GM12878 (cell line): Measurements from ENCODE around the gene SGMS1. TPM values are rescaled to one million over a fixed set of nuclear protein-coding genes. Genes with fewer than 3 reads are reported as not detected.

Experiments used
- ASH2L ChIP-seq: fragments of 300-600, 200-600 bp; sonication (generic); IDR thresholded peaks from 2 replicates; pipeline ENCODE4 v1.6.1; 2017; ENCODE audit warnings: low read depth, mild to moderate bottlenecking, borderline replicate concordance
- CBX5 ChIP-seq: sonication (generic); IDR thresholded peaks from 2 replicates; pipeline ENCODE4 v1.6.1; 2016; ENCODE audit warnings: low read depth, moderate library complexity, mild to moderate bottlenecking, inconsistent platforms
- CEBPZ ChIP-seq: fragments of 150-350 bp; IDR thresholded peaks from 2 replicates; pipeline ENCODE4 v1.6.1; 2016; ENCODE audit warnings: low read depth, low read length
- CTCF ChIP-seq, 3 experiments: IDR thresholded peaks in 2 of 3; conservative IDR thresholded peaks in 1 of 3; 2 replicates each; pipeline ENCODE4 v1.5.1; 2011; ENCODE audit warnings: low read depth in 3 of 3, low read length in 3 of 3, mild to moderate bottlenecking in 3 of 3, control low read depth in 2 of 3, moderate library complexity in 2 of 3, inconsistent platforms in 1 of 3, mixed read lengths in 1 of 3; ENCODE audit not compliant: control insufficient read depth in 2 of 3, insufficient read depth in 1 of 3; ENCODE audit errors: extremely low read depth in 1 of 3
- HCFC1 ChIP-seq: fragments of 150-350 bp; IDR thresholded peaks from 2 replicates; pipeline ENCODE4 v1.6.1; 2014; ENCODE audit warnings: low read length
- NR2C1 ChIP-seq: fragments of 450-650 bp; IDR thresholded peaks from 2 replicates; pipeline ENCODE4 v1.6.1; 2017; ENCODE audit warnings: antibody characterized with exemption, mild to moderate bottlenecking, moderate library complexity
- NR2F1 ChIP-seq: fragments of 450-650 bp; conservative IDR thresholded peaks from 2 replicates; pipeline ENCODE4 v1.6.1; 2017; ENCODE audit warnings: mild to moderate bottlenecking
- POLR2AphosphoS2 ChIP-seq: IDR thresholded peaks from 2 replicates; pipeline ENCODE4 v1.6.1; 2011; ENCODE audit warnings: low read depth, mild to moderate bottlenecking, low read length, improper control_type of control experiment, moderate library complexity
- RAD51 ChIP-seq: fragments of 450-650 bp; IDR thresholded peaks from 2 replicates; pipeline ENCODE4 v1.6.1; 2016; ENCODE audit warnings: moderate library complexity, mild to moderate bottlenecking, inconsistent platforms
- RFX5 ChIP-seq: IDR thresholded peaks from 2 replicates; pipeline ENCODE4 v1.6.1; 2011; ENCODE audit warnings: low read depth, low read length, improper control_type of control experiment
- SP1 ChIP-seq: IDR thresholded peaks from one replicate; pipeline ENCODE4 v1.6.1; 2011; ENCODE audit warnings: low read depth, low read length
- TCF12 ChIP-seq: IDR thresholded peaks from 2 replicates; pipeline ENCODE4 v1.6.1; 2011; ENCODE audit warnings: low read depth, mild to moderate bottlenecking, low read length
- TCF3 ChIP-seq: IDR thresholded peaks from 2 replicates; pipeline ENCODE4 v1.6.1; 2012; ENCODE audit warnings: low read depth, mild to moderate bottlenecking, low read length, borderline replicate concordance; ENCODE audit not compliant: insufficient read depth
- polyA plus RNA-seq, 11 experiments: library from polyadenylated mRNA; depleted of rRNA in 4 of 11; unstranded in 6 of 11; stranded (reverse) in 5 of 11; fragments of >200 nt; fragmentation: Nextera tagmentation in 4 of 11; fragmentation: Illumina TruSeq in 1 of 11; extraction: Ambion mirVana in 4 of 11; extraction: Trizol in 1 of 11; gene quantifications; 1 replicate in 1 of 11; 2 replicates in 10 of 11; pipeline versions ENCODE4 v1.2.1 to v1.2.3, GENCODE V29; 2011 to 2016; ENCODE audit warnings: inconsistent platforms in 2 of 11, missing spikeins in 2 of 11, low read depth in 1 of 11
- total RNA-seq, 4 experiments: library from RNA; depleted of rRNA in 3 of 4; stranded (reverse); fragments of >200 nt in 3 of 4; fragmentation: Illumina TruSeq in 1 of 4; extraction: Trizol in 1 of 4; gene quantifications; 2 replicates each; pipeline versions ENCODE4 v1.2.1 to v1.2.3, GENCODE V29; 2013 to 2021
- TF ChIP-seq, protein P1 (sequence below): fragments of 450-650 bp; IDR thresholded peaks from 2 replicates; pipeline ENCODE4 v1.6.1; 2016; ENCODE audit warnings: mild to moderate bottlenecking
- TF ChIP-seq, protein P2 (sequence below): fragments of 450-650 bp; formaldehyde crosslinking; IDR thresholded peaks from 2 replicates; pipeline ENCODE4 v1.5.0; 2022; ENCODE audit warnings: mild to moderate bottlenecking, missing genetic modification characterization
- TF ChIP-seq, protein P3 (sequence below): IDR thresholded peaks from 2 replicates; pipeline ENCODE4 v1.6.1; 2012; ENCODE audit warnings: low read depth, low read length, improper control_type of control experiment

The SGMS1 gene
- total and polyA plus RNA-seq, 10 of the 15 experiments (the other 5 are each of a cell fraction or from before 2014, with no cell fraction given), result 1.4 to 14.5 (median 4.9) TPM

- no peak for TF ChIP-seq CBX5
- TF ChIP-seq RAD51, result no peak
- no peak for TF ChIP-seq CTCF (IDR thresholded peaks at IDR 0.05 in 2 of 3, conservative IDR thresholded peaks at IDR 0.05 in 1 of 3; ENCODE audit: control insufficient read depth in 2 of 3, extremely low read depth in 1 of 3, insufficient read depth in 1 of 3, low read depth in 3 of 3, low read length in 3 of 3)
- no peak for TF ChIP-seq CEBPZ
- TF ChIP-seq SP1, result no peak
- no peak for TF ChIP-seq ASH2L
- TF ChIP-seq, protein P1, sequence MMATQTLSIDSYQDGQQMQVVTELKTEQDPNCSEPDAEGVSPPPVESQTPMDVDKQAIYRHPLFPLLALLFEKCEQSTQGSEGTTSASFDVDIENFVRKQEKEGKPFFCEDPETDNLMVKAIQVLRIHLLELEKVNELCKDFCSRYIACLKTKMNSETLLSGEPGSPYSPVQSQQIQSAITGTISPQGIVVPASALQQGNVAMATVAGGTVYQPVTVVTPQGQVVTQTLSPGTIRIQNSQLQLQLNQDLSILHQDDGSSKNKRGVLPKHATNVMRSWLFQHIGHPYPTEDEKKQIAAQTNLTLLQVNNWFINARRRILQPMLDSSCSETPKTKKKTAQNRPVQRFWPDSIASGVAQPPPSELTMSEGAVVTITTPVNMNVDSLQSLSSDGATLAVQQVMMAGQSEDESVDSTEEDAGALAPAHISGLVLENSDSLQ, result 0 out of 2 replicates have a peak, but pooled peaks have one; percentile 11
- no peak for TF ChIP-seq TCF12
- no peak for TF ChIP-seq NR2C1
- no peak for TF ChIP-seq POLR2AphosphoS2
- peak; percentile 58 for TF ChIP-seq NR2F1
- TF ChIP-seq, protein P2, sequence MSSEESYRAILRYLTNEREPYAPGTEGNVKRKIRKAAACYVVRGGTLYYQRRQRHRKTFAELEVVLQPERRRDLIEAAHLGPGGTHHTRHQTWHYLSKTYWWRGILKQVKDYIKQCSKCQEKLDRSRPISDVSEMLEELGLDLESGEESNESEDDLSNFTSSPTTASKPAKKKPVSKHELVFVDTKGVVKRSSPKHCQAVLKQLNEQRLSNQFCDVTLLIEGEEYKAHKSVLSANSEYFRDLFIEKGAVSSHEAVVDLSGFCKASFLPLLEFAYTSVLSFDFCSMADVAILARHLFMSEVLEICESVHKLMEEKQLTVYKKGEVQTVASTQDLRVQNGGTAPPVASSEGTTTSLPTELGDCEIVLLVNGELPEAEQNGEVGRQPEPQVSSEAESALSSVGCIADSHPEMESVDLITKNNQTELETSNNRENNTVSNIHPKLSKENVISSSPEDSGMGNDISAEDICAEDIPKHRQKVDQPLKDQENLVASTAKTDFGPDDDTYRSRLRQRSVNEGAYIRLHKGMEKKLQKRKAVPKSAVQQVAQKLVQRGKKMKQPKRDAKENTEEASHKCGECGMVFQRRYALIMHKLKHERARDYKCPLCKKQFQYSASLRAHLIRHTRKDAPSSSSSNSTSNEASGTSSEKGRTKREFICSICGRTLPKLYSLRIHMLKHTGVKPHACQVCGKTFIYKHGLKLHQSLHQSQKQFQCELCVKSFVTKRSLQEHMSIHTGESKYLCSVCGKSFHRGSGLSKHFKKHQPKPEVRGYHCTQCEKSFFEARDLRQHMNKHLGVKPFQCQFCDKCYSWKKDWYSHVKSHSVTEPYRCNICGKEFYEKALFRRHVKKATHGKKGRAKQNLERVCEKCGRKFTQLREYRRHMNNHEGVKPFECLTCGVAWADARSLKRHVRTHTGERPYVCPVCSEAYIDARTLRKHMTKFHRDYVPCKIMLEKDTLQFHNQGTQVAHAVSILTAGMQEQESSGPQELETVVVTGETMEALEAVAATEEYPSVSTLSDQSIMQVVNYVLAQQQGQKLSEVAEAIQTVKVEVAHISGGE (CRISPR knock-in tag), result no peak
- TF ChIP-seq RFX5, result no peak
- no peak for TF ChIP-seq HCFC1
- no peak for TF ChIP-seq TCF3
- TF ChIP-seq, protein P3, sequence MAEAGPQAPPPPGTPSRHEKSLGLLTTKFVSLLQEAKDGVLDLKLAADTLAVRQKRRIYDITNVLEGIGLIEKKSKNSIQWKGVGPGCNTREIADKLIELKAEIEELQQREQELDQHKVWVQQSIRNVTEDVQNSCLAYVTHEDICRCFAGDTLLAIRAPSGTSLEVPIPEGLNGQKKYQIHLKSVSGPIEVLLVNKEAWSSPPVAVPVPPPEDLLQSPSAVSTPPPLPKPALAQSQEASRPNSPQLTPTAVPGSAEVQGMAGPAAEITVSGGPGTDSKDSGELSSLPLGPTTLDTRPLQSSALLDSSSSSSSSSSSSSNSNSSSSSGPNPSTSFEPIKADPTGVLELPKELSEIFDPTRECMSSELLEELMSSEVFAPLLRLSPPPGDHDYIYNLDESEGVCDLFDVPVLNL, result no peak
Observed at GRCh38 chr10:50540069-50540825, 83.5 kb downstream of the SGMS1 start (continued).
